H1 (cell line): Measurements from ENCODE around the gene GUCY1A1. TPM values are rescaled to one million over a fixed set of nuclear protein-coding genes. Genes with fewer than 3 reads are reported as not detected.

Source experiments
- CBX8 ChIP-seq: fragments of 300-800, 300-1000 bp; sonication (generic); IDR thresholded peaks from 2 replicates; pipeline ENCODE4 v1.7.1; 2016; ENCODE audit warnings: low read depth, low read length, borderline replicate concordance
- CEBPB ChIP-seq: IDR thresholded peaks from 2 replicates; pipeline ENCODE4 v1.6.1; 2012; ENCODE audit warnings: low read depth, low read length
- EGR1 ChIP-seq: IDR thresholded peaks from 2 replicates; pipeline ENCODE4 v1.6.1; 2011; ENCODE audit warnings: low read depth, low read length, borderline replicate concordance
- HDAC2 ChIP-seq, 2 experiments: fragments of 300-600 bp in 1 of 2; sonication (generic) in 1 of 2; IDR thresholded peaks; 2 replicates each; pipeline ENCODE4 v1.6.1; 2011 to 2012; ENCODE audit warnings: low read depth in 2 of 2, low read length in 2 of 2, mild to moderate bottlenecking in 2 of 2, moderate library complexity in 2 of 2, borderline replicate concordance in 1 of 2, inconsistent platforms in 1 of 2
- KDM5A ChIP-seq: fragments of 200-600 bp; IDR thresholded peaks from 2 replicates; pipeline ENCODE4 v1.7.1; 2012; ENCODE audit warnings: mild to moderate bottlenecking, low read length, inconsistent platforms, mixed read lengths
- MAFK ChIP-seq: IDR thresholded peaks from 2 replicates; pipeline ENCODE4 v1.6.1; 2012; ENCODE audit warnings: low read depth, mild to moderate bottlenecking, improper control_type of control experiment, low read length
- SIRT6 ChIP-seq: IDR thresholded peaks from one replicate; pipeline ENCODE4 v1.7.1; 2012; ENCODE audit warnings: low read length, inconsistent platforms
- SP1 ChIP-seq: IDR thresholded peaks from 2 replicates; pipeline ENCODE4 v1.6.1; 2011; ENCODE audit warnings: low read depth, low read length
- SP4 ChIP-seq: IDR thresholded peaks from 2 replicates; pipeline ENCODE4 v1.6.1; 2012; ENCODE audit warnings: low read length, inconsistent platforms
- TAF1 ChIP-seq: IDR thresholded peaks from 2 replicates; pipeline ENCODE4 v1.6.1; 2011; ENCODE audit warnings: mild to moderate bottlenecking, low read depth, low read length
- TAF7 ChIP-seq: optimal IDR thresholded peaks from 2 replicates; pipeline ENCODE3; 2011; ENCODE audit warnings: low read depth, mild to moderate bottlenecking, inconsistent platforms, low read length, moderate library complexity, borderline replicate concordance
- polyA plus RNA-seq, 7 experiments: library from polyadenylated mRNA; depleted of rRNA in 3 of 7; stranded (reverse) in 5 of 7; unstranded in 2 of 7; fragments of >200 nt in 5 of 7; fragments of 200-250 nt in 2 of 7; gene quantifications; 1 replicate in 5 of 7; 2 replicates in 1 of 7; 4 replicates in 1 of 7; pipeline versions ENCODE4 v1.2.1 to v1.2.3, GENCODE V29; 2011 to 2013; ENCODE audit warnings: missing spikeins in 2 of 7, mixed read lengths in 2 of 7
- total RNA-seq: library from RNA; stranded (reverse); fragmentation: NEBNext Ultra II Directional; extraction: Animal tissue kit (Norgen Biotek cat#: 25700); gene quantifications from 2 replicates; pipeline ENCODE4 v1.2.1, GENCODE V29; 2021
- TF ChIP-seq, protein P1 (sequence below): fragments of 300-600 bp; sonication (generic); IDR thresholded peaks from 2 replicates; pipeline ENCODE4 v1.7.1; 2012; ENCODE audit warnings: low read length, moderate library complexity, mild to moderate bottlenecking, inconsistent platforms; ENCODE audit not compliant: insufficient replicate concordance

Gene GUCY1A1
- total and polyA plus RNA-seq, 2 of the 8 experiments (the other 6 are each of a cell fraction or from before 2014, with no cell fraction given), result not detected

DNA sequence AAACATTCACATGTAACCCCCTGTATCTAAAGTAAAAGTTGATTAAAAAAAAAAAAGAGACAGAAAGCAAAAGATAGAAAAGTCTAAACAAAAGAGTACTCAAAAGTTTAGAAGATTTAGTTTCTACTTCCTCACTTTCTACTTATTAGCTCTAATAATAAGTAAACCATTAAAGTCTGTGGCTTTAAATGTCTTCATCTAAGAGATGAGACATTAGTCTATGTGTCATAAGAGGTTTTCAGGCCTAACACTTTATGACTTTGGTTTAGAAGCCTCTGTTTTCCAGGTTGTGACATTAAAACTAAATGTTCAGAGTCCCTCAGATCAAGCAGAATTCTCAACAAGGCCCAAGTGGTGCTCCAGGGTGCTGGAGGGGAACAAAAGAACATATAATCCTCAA, 42.2 kb upstream of the GUCY1A1 start (continued):
- TF ChIP-seq, protein P1, sequence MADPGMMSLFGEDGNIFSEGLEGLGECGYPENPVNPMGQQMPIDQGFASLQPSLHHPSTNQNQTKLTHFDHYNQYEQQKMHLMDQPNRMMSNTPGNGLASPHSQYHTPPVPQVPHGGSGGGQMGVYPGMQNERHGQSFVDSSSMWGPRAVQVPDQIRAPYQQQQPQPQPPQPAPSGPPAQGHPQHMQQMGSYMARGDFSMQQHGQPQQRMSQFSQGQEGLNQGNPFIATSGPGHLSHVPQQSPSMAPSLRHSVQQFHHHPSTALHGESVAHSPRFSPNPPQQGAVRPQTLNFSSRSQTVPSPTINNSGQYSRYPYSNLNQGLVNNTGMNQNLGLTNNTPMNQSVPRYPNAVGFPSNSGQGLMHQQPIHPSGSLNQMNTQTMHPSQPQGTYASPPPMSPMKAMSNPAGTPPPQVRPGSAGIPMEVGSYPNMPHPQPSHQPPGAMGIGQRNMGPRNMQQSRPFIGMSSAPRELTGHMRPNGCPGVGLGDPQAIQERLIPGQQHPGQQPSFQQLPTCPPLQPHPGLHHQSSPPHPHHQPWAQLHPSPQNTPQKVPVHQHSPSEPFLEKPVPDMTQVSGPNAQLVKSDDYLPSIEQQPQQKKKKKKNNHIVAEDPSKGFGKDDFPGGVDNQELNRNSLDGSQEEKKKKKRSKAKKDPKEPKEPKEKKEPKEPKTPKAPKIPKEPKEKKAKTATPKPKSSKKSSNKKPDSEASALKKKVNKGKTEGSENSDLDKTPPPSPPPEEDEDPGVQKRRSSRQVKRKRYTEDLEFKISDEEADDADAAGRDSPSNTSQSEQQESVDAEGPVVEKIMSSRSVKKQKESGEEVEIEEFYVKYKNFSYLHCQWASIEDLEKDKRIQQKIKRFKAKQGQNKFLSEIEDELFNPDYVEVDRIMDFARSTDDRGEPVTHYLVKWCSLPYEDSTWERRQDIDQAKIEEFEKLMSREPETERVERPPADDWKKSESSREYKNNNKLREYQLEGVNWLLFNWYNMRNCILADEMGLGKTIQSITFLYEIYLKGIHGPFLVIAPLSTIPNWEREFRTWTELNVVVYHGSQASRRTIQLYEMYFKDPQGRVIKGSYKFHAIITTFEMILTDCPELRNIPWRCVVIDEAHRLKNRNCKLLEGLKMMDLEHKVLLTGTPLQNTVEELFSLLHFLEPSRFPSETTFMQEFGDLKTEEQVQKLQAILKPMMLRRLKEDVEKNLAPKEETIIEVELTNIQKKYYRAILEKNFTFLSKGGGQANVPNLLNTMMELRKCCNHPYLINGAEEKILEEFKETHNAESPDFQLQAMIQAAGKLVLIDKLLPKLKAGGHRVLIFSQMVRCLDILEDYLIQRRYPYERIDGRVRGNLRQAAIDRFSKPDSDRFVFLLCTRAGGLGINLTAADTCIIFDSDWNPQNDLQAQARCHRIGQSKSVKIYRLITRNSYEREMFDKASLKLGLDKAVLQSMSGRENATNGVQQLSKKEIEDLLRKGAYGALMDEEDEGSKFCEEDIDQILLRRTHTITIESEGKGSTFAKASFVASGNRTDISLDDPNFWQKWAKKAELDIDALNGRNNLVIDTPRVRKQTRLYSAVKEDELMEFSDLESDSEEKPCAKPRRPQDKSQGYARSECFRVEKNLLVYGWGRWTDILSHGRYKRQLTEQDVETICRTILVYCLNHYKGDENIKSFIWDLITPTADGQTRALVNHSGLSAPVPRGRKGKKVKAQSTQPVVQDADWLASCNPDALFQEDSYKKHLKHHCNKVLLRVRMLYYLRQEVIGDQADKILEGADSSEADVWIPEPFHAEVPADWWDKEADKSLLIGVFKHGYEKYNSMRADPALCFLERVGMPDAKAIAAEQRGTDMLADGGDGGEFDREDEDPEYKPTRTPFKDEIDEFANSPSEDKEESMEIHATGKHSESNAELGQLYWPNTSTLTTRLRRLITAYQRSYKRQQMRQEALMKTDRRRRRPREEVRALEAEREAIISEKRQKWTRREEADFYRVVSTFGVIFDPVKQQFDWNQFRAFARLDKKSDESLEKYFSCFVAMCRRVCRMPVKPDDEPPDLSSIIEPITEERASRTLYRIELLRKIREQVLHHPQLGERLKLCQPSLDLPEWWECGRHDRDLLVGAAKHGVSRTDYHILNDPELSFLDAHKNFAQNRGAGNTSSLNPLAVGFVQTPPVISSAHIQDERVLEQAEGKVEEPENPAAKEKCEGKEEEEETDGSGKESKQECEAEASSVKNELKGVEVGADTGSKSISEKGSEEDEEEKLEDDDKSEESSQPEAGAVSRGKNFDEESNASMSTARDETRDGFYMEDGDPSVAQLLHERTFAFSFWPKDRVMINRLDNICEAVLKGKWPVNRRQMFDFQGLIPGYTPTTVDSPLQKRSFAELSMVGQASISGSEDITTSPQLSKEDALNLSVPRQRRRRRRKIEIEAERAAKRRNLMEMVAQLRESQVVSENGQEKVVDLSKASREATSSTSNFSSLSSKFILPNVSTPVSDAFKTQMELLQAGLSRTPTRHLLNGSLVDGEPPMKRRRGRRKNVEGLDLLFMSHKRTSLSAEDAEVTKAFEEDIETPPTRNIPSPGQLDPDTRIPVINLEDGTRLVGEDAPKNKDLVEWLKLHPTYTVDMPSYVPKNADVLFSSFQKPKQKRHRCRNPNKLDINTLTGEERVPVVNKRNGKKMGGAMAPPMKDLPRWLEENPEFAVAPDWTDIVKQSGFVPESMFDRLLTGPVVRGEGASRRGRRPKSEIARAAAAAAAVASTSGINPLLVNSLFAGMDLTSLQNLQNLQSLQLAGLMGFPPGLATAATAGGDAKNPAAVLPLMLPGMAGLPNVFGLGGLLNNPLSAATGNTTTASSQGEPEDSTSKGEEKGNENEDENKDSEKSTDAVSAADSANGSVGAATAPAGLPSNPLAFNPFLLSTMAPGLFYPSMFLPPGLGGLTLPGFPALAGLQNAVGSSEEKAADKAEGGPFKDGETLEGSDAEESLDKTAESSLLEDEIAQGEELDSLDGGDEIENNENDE, result no peak
- TF ChIP-seq CBX8 (no peak), MAFK (no peak), TAF7 (no peak), TAF1 (no peak), HDAC2 (IDR thresholded peaks at IDR 0.05; ENCODE audit: borderline replicate concordance in 1 of 2, low read depth in 2 of 2, low read length in 2 of 2) (no peak), CEBPB (no peak), SIRT6 (no peak), SP4 (no peak), SP1 (no peak), EGR1 (no peak), KDM5A (no peak)
